Neural progenitor cell (in vitro differentiated cells): ENCODE data around the gene ZNF460.

Source experiments
- EZH2 ChIP-seq: fragments of 200-600 bp; sonication (generic); IDR thresholded peaks from 2 replicates; pipeline ENCODE4 v1.6.1; 2017; ENCODE audit warnings: antibody characterized with exemption, mild to moderate bottlenecking, moderate library complexity
- EZH2phosphoT487 ChIP-seq: fragments of 200-600 bp; sonication (generic); IDR thresholded peaks from 2 replicates; pipeline ENCODE4 v1.6.1; 2017; ENCODE audit warnings: antibody characterized with exemption
- TF ChIP-seq, protein P1 (sequence below): fragments of 200-600 bp; sonication (generic); IDR thresholded peaks from 2 replicates; pipeline ENCODE4 v1.5.1; 2017; ENCODE audit warnings: antibody characterized with exemption, mild to moderate bottlenecking

DNA sequence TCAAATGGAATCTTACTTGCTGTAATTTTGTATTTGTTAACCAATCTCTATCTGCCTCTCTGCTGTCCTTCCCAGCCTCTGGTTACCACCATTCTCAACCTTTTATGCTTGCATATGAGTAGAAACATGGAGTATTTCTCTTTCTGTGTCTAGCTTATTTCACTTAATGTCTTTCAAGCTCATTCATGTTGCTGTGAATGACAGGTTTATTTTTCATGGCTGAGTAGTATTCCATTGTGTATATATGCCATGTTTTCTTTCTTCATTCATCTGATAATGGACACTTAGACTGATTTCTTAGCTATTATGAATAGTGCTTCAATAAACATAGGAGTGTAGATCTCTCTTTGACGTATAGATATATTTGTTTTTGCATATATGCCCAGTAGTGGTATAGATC is 13.4 kb downstream of the ZNF460 start:
- TF ChIP-seq, protein P1, sequence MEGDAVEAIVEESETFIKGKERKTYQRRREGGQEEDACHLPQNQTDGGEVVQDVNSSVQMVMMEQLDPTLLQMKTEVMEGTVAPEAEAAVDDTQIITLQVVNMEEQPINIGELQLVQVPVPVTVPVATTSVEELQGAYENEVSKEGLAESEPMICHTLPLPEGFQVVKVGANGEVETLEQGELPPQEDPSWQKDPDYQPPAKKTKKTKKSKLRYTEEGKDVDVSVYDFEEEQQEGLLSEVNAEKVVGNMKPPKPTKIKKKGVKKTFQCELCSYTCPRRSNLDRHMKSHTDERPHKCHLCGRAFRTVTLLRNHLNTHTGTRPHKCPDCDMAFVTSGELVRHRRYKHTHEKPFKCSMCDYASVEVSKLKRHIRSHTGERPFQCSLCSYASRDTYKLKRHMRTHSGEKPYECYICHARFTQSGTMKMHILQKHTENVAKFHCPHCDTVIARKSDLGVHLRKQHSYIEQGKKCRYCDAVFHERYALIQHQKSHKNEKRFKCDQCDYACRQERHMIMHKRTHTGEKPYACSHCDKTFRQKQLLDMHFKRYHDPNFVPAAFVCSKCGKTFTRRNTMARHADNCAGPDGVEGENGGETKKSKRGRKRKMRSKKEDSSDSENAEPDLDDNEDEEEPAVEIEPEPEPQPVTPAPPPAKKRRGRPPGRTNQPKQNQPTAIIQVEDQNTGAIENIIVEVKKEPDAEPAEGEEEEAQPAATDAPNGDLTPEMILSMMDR: no peak
- TF ChIP-seq EZH2phosphoT487: no peak
- TF ChIP-seq EZH2: no peak
